Vagina (tissue), 2 donors: Measurements from ENCODE around the gene VMAC.

Experiments used
- POLR2A ChIP-seq, 2 donors: fragments of 450-650 bp; IDR thresholded peaks; one replicate each; pipeline ENCODE4 v1.6.1; 2017; ENCODE audit warnings: antibody characterized with exemption in 2 of 2, mild to moderate bottlenecking in 2 of 2, moderate library complexity in 2 of 2
- POLR2AphosphoS5 ChIP-seq, 2 donors: sonication (generic); formaldehyde crosslinking; IDR thresholded peaks; one replicate each; pipeline ENCODE4 v1.9.0; 2017; ENCODE audit warnings: antibody characterized with exemption in 2 of 2, mild to moderate bottlenecking in 2 of 2, low read depth in 1 of 2; ENCODE audit not compliant: insufficient read depth in 1 of 2
- TF ChIP-seq, protein P1 (sequence below), 3 experiments: fragments of 450-650 bp in 2 of 3; fragments of 200-600 bp in 1 of 3; sonication (generic) in 1 of 3; IDR thresholded peaks; one replicate each; pipeline ENCODE4 v1.5.1; 2017 to 2019; ENCODE audit warnings: antibody characterized with exemption in 3 of 3, mild to moderate bottlenecking in 2 of 3, moderate library complexity in 2 of 3

DNA sequence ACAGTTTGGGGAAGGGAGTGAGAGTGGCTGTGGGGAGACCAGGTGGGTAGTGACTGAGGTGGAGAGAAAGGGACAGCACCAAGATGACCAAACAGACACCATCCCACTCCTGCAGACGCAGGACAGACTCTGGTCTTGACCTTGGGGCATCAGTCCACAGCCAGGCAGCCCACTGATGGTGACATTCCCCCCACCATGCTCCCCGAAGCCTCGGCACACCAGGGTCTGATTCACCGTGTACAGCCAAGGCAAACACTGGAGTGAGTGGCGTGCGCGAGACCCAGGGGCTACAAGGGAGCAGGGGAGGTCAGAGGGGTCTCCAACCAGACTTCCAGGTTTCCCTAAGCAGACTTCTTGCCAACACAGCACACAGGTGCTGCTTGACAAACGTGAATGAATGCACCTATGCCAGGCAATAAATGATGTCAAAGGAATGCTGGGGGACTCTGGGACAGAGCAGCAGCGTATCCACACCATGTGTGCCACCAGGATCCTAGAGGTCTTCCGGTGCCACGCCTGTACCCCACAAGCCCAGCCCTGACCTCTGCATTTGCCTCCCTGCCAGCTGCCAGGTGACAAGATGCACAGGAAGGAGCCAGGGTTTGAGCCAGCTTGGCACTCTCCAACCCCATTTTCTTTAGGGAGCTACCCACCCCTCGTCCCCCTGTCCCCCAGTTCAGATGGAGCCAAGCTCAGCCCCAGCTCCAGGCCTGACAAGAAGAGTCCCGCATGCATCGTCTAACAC lies 54.8 kb downstream of the VMAC start:
- TF ChIP-seq, protein P1, sequence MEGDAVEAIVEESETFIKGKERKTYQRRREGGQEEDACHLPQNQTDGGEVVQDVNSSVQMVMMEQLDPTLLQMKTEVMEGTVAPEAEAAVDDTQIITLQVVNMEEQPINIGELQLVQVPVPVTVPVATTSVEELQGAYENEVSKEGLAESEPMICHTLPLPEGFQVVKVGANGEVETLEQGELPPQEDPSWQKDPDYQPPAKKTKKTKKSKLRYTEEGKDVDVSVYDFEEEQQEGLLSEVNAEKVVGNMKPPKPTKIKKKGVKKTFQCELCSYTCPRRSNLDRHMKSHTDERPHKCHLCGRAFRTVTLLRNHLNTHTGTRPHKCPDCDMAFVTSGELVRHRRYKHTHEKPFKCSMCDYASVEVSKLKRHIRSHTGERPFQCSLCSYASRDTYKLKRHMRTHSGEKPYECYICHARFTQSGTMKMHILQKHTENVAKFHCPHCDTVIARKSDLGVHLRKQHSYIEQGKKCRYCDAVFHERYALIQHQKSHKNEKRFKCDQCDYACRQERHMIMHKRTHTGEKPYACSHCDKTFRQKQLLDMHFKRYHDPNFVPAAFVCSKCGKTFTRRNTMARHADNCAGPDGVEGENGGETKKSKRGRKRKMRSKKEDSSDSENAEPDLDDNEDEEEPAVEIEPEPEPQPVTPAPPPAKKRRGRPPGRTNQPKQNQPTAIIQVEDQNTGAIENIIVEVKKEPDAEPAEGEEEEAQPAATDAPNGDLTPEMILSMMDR (IDR thresholded peaks at IDR 0.05): no peak
- TF ChIP-seq POLR2AphosphoS5 (IDR thresholded peaks at IDR 0.05; ENCODE audit: insufficient read depth in 1 of 2, low read depth in 1 of 2) (no peak), POLR2A (IDR thresholded peaks at IDR 0.05) (no peak)
